SU-DHL-6 (cell line): ENCODE data around the gene SLC8B1.

Experiments
- H2AFZ ChIP-seq: fragments of 200-600 bp; sonication (generic); 2 replicates; pipeline ENCODE4 v1.6.1; 2014; ENCODE audit warnings: low read depth, mild to moderate bottlenecking, moderate library complexity, mixed read lengths, antibody characterized with exemption, low read length; ENCODE audit not compliant: severe bottlenecking
- H3F3A ChIP-seq: fragments of 200-600 bp; shearing (Covaris generic); 2 replicates; pipeline ENCODE4 v1.6.0; 2016; ENCODE audit warnings: antibody characterized with exemption, mild to moderate bottlenecking; ENCODE audit not compliant: insufficient read depth
- H3K27ac ChIP-seq: fragments of 200-600 bp; sonication (generic); 2 replicates; pipeline ENCODE4 v1.5.1; 2016; ENCODE audit warnings: low read depth, mild to moderate bottlenecking, low read length, moderate library complexity, mixed read lengths
- H3K27me3 ChIP-seq: fragments of 200-600 bp; sonication (generic), shearing (Covaris generic); 2 replicates; pipeline ENCODE4 v1.6.0; 2014; ENCODE audit warnings: mild to moderate bottlenecking, low read length
- H3K36me3 ChIP-seq: fragments of 200-600 bp; sonication (generic); 2 replicates; pipeline ENCODE4 v1.6.1; 2014; ENCODE audit warnings: mild to moderate bottlenecking, low read length, mixed read lengths
- H3K4me2 ChIP-seq: fragments of 300-600, 200-600 bp; shearing (Covaris generic), sonication (generic); 2 replicates; pipeline ENCODE4 v1.6.0; 2014; ENCODE audit warnings: low read length, low read depth, mild to moderate bottlenecking; ENCODE audit not compliant: poor library complexity, severe bottlenecking
- H3K4me3 ChIP-seq: fragments of 200-600 bp; sonication (generic); 2 replicates; pipeline ENCODE4 v1.5.1; 2014; ENCODE audit warnings: antibody characterized with exemption, low read length, mild to moderate bottlenecking, mixed read lengths; ENCODE audit not compliant: insufficient read depth, poor library complexity, severe bottlenecking
- H3K79me2 ChIP-seq: fragments of 200-600 bp; sonication (generic); 2 replicates; pipeline ENCODE4 v1.6.1; 2014; ENCODE audit warnings: mild to moderate bottlenecking, low read length, moderate library complexity; ENCODE audit not compliant: insufficient read depth
- H3K9ac ChIP-seq: fragments of 200-600 bp; sonication (generic); 2 replicates; pipeline ENCODE4 v1.7.0; 2014; ENCODE audit warnings: mild to moderate bottlenecking, low read length
- H3K9me2 ChIP-seq: fragments of 200-600 bp; sonication (generic); replicated peaks from 2 replicates; pipeline ENCODE4 v1.6.1; 2014; ENCODE audit warnings: low read length; ENCODE audit not compliant: insufficient read depth
- H3K9me3 ChIP-seq: fragments of 200-600 bp; sonication (generic); 2 replicates; pipeline ENCODE4 v1.6.1; 2014; ENCODE audit warnings: low read length, mixed read lengths; ENCODE audit not compliant: insufficient read depth
- H4K20me1 ChIP-seq: fragments of 200-600 bp; sonication (generic); 2 replicates; pipeline ENCODE4 v1.6.1; 2014; ENCODE audit warnings: low read depth, mild to moderate bottlenecking, antibody characterized with exemption, low read length, moderate library complexity, mixed read lengths
- EZH2phosphoT487 ChIP-seq: fragments of 200-600 bp; sonication (generic), shearing (Covaris generic); conservative IDR thresholded peaks from 2 replicates; pipeline ENCODE4 v1.6.1; 2018; ENCODE audit warnings: mild to moderate bottlenecking, antibody characterized with exemption, low read length, moderate library complexity, mixed read lengths
- TF ChIP-seq, protein P1 (sequence below): fragments of 200-600 bp; sonication (generic); IDR thresholded peaks from one replicate; pipeline ENCODE4 v1.5.1; 2017; ENCODE audit warnings: antibody characterized with exemption, mild to moderate bottlenecking, low read length, moderate library complexity; ENCODE audit not compliant: insufficient read depth, poor library complexity, severe bottlenecking

SLC8B1 gene

DNA sequence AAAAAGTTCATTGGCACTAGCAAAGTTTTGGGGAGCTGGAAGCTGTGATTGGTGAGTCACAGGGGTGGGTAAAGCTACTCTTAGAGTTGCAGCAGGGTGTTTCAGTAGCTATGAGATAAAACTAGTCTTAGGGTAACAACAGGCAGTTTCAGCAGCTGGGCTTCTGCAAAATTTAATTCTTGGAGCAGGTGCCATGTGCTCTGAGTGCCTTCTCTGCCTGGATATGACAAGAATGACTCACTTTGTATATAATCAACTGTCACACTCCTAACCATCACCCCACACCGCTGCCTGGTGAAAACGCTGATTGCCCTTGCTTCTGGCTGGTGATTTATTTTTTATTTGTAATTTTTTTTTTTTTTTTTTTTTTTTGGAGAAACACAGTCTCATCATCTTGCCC lies 13.0 kb upstream of the SLC8B1 start:
- TF ChIP-seq, protein P1, sequence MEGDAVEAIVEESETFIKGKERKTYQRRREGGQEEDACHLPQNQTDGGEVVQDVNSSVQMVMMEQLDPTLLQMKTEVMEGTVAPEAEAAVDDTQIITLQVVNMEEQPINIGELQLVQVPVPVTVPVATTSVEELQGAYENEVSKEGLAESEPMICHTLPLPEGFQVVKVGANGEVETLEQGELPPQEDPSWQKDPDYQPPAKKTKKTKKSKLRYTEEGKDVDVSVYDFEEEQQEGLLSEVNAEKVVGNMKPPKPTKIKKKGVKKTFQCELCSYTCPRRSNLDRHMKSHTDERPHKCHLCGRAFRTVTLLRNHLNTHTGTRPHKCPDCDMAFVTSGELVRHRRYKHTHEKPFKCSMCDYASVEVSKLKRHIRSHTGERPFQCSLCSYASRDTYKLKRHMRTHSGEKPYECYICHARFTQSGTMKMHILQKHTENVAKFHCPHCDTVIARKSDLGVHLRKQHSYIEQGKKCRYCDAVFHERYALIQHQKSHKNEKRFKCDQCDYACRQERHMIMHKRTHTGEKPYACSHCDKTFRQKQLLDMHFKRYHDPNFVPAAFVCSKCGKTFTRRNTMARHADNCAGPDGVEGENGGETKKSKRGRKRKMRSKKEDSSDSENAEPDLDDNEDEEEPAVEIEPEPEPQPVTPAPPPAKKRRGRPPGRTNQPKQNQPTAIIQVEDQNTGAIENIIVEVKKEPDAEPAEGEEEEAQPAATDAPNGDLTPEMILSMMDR = no peak
- TF ChIP-seq EZH2phosphoT487 = no peak
- no peaks in the 10 kb centered on the region for H3F3A ChIP-seq

DNA sequence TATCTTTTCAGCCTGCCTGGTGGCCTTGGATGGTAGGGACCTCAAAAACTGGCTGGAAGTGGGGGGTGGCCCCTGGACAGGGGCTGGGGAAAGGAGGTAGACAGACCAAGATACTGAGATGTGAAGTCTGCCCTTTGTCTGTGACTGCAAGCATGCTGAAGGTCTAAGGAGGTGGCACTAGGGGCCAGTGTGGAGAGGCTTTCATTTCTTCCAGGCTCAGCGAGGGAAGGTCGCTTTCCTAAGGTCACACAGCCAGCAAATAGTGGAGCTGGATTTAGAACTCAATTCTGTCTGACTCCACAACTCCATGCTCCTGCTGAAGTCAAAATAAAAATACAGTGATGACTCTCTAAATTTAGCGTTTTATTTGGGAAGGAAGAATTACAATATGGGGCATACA lies 12.2 kb upstream of the SLC8B1 start:
- Histone ChIP-seq H3K27ac (no peak overlapping the region), H3K9ac (no peak overlapping the region), H3K9me2 (no peaks in the 10 kb centered on the region), H3K9me3 (no peaks in the 10 kb centered on the region), H3K36me3 (no peaks in the 10 kb centered on the region), H3K79me2 (no peaks in the 10 kb centered on the region), H3K4me2 (no peak overlapping the region), H3K4me3 (no peak overlapping the region), H3K27me3 (no peaks in the 10 kb centered on the region), H2AFZ (no peak overlapping the region), H3F3A (no peaks in the 10 kb centered on the region), H4K20me1 (no peaks in the 10 kb centered on the region)
- TF ChIP-seq EZH2phosphoT487 = no peak
- TF ChIP-seq, protein P1 = no peak

More for the DNA sequence above, 13.0 kb upstream of the SLC8B1 start:
- Histone ChIP-seq H3K79me2 (no peaks in the 10 kb centered on the region), H3K27me3 (no peaks in the 10 kb centered on the region), H3K9me3 (no peaks in the 10 kb centered on the region), H4K20me1 (no peaks in the 10 kb centered on the region), H3K9ac (no peak overlapping the region), H3K9me2 (no peaks in the 10 kb centered on the region), H3K4me2 (no peak overlapping the region), H3K36me3 (no peaks in the 10 kb centered on the region), H3K27ac (no peak overlapping the region), H3K4me3 (no peak overlapping the region), H2AFZ (no peak overlapping the region)

DNA sequence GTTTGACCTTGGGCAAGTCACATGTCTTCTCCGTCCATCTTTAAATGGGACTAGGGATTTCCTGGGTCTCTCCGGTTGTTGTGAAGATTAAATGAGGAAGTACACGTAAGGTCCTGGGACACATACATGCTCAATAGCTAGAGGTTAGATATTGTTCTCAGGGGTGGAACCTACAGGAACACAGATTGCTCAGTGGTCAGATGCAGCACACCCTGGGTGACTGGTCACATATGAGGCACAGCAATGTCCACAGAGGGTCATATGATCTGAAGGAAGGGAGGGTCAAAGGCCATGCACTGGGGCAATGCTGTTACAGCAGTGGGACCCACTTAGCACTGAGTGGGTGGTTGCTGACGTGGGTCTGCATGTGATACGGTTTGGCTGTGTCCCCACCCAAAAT lies 11.4 kb upstream of the SLC8B1 start:
- H3K4me3 ChIP-seq = no peak overlapping the region
- H3K27ac ChIP-seq = no peak overlapping the region
- no peak overlapping the region for H2AFZ ChIP-seq
- no peak overlapping the region for H3K9ac ChIP-seq
- no peaks in the 10 kb centered on the region for H3K27me3 ChIP-seq
- no peaks in the 10 kb centered on the region for H4K20me1 ChIP-seq
- H3K9me2 ChIP-seq = no peaks in the 10 kb centered on the region
- H3K4me2 ChIP-seq = no peak overlapping the region
- no peaks in the 10 kb centered on the region for H3K9me3 ChIP-seq
- no peaks in the 10 kb centered on the region for H3K79me2 ChIP-seq
- H3K36me3 ChIP-seq = no peaks in the 10 kb centered on the region
- H3F3A ChIP-seq = no peaks in the 10 kb centered on the region
- TF ChIP-seq, protein P1 = no peak
- no peak for TF ChIP-seq EZH2phosphoT487
